T47D (cell line): ENCODE measurements around the gene SEMA4D.

Source experiments
- DNase-seq, 2 experiments: peaks; one replicate each; pipeline versions ENCODE4 v3.0.0 to v3.0.0-alpha.2; 2011 to 2012; ENCODE audit warnings: low read depth in 1 of 2, low spot score in 1 of 2
- JUND ChIP-seq: IDR thresholded peaks from 2 replicates; pipeline ENCODE4 v1.6.1; 2012; ENCODE audit warnings: low read depth
- in situ Hi-C: cut with HindIII; loops from 2 replicates; pipeline ENCODE4 v1.10.0; 2016; ENCODE audit warnings: low sequenced_read_pairs, low pct_unique_long_range_greater_than_20kb

SEMA4D gene

DNA sequence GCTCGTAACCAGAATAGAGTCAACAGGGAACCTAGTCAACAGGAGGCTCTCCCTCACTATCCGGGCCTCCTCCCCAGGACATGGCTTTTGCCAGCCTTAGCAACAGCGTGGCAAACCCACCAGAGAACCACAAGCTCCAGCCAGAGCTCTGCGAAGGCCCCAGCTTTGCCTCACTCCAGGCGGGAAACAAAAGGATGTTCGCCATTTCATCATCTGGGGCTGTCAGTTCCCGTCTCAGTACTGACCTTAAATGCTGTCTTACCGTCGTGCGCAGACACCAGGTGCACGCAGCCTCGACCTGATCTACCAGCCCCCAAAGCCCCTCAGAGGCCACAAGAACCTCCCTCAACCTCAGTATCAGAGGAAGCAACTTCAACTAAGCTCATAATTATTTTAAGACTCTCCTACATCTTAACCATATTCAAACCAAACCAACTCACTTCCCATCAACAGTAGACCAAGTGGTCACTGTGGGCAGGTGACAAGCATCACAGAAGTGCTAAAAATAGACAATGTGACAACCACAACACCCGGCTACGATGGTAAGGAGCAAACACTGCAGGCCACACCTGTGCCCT, 71.4 kb downstream of the SEMA4D start:
- in situ Hi-C loops: no loop called here
- no peak for TF ChIP-seq JUND
- no peak for DNase-seq

DNA sequence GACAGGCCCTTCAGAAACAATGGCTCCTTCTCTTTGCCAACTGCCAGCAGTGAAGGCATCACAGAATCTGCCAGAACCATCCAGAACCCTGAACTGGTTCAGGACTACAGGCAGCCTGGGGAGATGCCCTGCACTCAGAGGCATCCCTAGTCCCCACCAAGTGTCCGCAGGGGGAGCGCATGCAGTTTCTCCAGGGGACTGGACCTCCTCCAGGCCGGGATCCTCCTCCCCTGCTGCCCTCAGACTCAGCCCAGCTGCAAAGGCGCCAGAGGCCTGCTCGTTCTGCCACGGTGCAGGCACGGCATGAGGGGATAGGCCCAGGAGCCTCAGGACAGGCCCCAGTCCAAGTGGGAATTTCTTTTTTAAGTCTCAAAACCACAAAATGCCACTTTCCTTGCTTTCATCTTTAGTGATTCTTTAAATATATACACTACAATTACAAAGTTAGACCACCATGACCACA, 72.0 kb downstream of the SEMA4D start:
- in situ Hi-C loops: no loop called here
- no peak for DNase-seq
- no peak for TF ChIP-seq JUND

DNA sequence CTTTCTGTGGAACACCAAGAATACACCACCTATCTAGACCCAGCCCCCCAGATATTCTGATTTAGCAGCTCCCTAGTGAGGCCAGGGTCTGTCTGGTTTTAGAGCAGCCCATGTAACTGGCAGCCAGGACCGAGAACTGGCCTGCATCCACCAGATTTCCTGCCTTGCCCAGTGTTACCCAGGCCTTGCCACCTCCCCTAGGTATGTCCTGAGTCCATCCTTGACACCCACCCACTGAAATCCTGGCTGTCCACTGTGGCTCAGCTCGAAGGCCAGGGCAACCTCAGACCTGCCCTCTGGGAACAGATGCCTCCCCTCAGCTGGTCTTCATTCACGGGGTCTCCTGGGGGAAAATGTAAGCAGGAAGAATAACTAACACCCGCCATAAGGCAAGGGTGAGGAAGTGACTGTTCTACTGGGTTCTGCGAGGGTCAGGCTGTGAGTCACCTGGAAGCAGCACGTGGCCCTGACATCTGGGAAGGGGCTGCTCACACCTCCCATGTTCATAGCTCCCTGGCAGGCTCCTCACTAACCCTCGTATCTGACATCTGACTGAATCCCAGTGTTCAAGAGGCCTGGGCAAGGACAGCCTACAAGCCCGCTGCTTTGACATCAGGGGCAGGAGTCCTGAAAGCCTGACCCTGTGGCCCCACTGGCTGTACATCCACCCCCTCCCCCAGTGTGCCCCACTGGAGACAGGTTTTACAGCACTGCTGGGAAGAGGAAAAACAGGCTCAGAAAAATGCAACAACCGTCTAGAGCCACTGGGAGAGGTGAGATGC, 72.7 kb downstream of the SEMA4D start:
- no peak for DNase-seq
- no peak for TF ChIP-seq JUND
- in situ Hi-C loops: no loop called here

DNA sequence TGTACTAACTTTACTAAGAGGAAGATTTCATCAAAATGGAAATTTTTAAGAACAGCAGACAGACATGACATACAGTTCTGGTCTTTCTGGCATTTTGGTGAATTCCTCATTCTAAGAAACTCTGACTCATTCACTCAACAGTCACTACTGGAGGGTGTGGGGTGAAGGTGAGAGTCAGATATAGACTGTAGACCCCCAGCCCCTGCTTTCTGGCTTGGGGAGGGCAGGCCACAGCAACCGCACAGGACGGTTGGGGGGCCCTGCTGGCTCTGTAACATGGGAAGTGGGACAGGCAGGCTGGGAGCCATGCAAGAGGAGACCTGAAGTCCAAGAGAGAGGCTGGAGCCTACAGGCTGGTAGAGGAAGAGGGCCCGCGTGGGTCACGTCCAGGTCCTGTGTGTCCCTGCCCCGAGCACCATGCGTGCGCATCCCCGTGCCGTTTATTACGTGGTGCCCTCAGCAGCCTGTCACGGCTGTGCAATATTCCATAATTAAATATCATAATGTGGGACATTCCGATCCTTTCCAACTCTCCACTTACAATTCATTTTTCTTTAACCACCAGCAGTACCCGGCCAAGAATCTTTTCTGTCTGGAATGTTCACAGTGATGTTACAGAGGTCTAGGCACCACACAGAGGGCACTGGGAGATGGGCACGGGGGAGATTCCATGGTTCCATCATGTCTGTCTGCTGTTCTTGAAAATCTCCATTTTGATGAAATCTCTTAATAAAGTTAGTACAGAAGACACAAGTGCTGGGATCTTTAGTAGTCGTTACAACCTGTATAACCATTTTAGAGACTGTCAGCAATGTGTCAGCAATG, 75.5 kb downstream of the SEMA4D start:
- no peak for TF ChIP-seq JUND
- DNase-seq: no peak
- in situ Hi-C loops: no loop called here

DNA sequence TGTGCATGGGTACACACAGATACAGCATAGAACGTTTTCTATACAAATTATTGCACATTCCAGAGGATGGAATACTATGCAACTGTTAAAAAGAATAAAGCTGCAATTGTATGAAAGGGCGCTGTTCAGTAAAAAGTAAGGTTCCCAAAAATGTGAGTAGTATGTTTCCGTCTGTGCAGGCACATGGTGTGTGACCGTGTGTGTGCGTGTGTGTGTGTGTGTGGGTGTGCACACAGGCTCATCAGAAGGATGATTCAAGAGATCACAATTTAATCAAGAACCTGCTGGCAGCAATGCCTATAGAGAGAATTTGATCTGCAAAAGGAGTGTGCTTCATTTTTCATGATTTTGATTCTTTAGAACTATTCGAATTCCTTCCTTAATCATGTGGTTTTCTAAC, 76.3 kb downstream of the SEMA4D start:
- DNase-seq: no peak
- in situ Hi-C loops: no loop called here
- no peak for TF ChIP-seq JUND

DNA sequence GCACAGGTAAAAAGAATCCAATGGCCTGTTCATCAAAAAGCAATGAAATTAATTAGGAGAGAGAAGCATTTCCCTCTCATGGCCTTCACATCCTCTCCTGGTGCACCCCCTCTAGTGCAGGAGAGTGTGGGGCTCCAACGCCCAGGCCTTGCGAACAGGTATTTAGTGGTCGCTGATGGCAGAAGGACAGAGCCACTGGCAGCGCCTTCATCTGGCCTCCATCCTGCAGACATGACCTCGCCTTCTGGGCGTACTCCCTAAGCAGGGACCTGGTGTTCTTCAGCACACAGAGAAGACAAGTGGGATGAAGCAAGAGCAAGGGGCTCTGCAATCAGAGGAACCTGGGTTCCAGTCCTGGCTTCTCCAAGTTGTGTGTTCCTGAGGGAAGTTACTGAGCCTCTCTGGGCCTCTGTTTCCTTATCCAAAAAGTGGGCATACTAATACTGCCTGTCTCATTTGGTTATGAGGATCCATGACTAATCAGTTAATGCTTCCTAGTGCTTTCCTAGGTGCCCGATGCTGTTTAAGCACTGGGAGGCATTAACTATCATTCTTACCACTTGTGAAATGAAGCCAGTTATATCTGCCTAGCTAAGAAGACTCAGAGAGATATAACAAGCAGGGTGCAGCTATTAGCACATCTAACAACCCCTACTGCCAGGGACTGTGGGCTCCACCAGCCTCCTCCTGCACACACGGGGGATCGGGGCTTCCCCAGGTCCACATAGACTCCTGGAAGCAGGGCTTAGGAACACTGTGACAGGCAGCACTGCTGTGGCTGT, 77.3 kb downstream of the SEMA4D start:
- in situ Hi-C loops: no loop called here
- no peak for DNase-seq
- no peak for TF ChIP-seq JUND

DNA sequence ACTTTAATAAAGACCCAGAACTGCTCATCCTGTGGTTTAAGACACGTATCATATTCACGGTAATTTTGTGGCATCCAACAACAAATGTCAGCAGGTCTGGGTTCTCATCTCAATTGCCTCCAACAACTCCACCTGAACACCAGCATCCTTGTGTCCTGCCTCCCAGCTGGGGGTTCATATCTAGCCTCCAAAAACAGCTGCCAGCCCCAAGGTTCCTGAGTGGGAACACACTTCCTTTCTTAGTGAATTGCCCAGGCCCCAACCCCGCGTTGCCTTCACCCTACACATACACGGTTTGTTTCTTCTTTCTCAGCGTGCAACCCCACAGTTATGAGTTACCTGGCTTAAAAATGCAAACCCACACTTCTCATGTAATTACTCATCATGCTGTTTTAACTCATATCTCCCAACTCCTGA, 77.9 kb downstream of the SEMA4D start:
- no peak for DNase-seq
- no peak for TF ChIP-seq JUND
- in situ Hi-C loops: no loop called here

DNA sequence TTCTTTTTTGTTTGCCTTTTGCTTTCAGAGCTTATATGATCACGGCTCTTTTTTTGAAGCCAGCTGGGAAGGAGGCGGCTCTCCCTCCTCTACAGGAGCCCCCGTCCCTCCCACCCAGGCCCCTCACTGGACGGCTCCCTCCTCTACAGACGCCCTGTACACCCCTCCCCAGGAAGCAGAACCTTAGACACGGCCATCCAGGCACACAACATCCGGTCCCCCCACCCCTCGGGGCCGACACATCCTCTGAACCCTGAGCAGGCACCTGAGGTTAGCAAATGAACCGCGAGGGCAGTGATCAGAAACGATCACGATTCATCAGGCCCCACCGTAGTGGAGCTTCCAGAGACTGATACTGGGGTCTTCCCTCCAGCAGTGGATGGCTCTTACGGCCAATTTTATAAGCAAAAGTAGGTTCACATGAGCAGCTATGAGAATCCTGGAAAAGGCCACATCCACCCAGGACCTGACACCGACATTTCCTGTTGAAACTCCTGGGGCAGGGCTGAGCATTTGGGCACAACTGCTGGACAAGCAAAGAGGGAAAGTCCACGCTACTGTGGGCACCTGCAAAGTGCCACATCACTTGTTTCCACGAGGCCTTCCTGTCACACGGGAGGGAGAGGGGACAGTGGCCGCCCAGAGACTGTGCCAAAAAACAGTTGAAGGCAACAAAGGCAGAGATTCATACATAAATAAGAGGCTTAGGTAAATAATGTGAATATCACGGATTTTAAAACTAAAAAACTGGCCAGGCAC, 78.9 kb downstream of the SEMA4D start:
- DNase-seq: no peak
- in situ Hi-C loops: no loop called here
- TF ChIP-seq JUND: no peak

DNA sequence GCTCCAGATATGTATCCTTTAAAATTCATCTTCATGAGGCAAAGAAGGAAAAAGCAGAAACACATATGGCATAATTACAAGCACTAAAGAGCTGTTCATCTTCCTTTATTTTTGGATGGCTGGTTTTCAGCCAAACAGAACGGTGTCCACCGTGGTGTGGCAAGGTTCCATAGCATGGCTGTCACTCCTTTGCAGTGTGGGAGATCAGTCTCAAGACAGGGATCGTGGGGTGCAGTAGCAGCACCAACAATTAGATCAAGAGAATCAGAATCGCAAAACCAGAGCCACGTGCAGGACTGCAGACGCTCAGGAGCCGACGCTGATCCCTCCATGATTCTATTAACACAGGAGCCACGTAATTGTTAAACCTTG, 79.5 kb downstream of the SEMA4D start:
- TF ChIP-seq JUND: no peak
- in situ Hi-C loops: no loop called here
- DNase-seq: no peak

DNA sequence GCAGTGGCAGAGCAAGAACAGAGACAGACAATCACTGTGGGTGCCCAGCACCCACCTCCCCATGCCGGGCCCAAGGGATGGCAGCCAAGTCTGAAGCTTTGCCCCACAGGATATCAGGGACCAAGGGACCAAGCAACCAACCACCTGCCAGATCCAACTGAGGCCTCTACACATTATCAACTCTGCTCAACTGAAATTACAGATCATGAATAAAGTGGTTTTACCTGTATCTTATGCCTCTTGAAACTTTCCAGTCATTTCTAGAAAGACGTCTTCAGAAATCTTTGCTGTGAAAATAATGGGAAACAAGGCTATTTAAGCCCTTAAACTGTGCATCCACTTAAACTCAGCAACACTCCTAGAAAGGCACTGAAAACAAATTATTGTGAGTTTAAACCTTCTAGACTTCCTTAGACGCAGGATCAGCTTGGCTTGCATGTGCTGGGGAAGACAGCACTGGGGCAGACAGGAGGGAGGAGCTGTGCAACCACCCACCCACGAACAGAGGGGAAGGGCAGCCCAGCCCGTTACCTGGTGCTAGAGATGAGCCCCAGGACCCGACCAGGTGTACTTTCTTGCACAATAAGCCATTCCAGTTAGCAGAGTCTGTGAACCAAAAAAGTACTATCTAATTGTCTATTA, 80.0 kb downstream of the SEMA4D start:
- TF ChIP-seq JUND: no peak
- in situ Hi-C loops: no loop called here
- no peak for DNase-seq

DNA sequence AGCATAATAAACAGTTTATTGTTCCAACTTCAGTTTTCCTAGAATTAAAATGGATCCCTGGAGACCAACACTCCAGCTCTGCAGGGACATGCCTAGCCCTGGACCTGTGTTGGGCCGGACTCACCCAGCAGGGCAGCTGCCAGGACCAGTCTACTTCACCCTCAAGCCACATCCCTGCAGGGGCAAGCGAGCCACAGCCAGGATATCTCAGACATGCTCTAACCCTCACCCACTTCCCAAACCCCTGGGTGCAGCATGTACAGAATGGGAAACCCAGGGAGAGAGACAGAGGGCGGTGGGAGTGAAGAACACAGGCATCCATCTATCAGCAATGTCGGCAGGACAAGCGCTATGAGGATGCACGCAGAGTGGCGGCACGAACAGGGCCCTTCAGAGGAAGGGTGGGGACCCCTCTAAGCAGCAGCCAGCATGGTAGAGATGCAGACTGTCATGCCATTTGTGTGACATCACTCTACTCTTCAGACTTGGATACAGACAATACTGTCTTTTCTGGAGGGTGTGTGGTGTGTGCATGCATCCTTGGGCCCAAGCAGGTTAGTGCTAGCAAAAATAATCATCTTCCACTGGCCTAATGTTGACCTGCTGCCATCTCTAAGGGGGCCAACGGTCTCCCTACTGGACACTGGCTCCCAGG, 83.1 kb downstream of the SEMA4D start:
- in situ Hi-C loops: no loop called here
- DNase-seq: no peak
- no peak for TF ChIP-seq JUND
